ES-I3 (cell line): ENCODE results near the gene WIPF2.

ENCODE experiments used
- H3K36me3 ChIP-seq: 2 replicates; pipeline ENCODE4 v1.6.1; 2013; ENCODE audit warnings: mild to moderate bottlenecking, low read length, control low read depth, moderate library complexity; ENCODE audit not compliant: insufficient read depth
- H3K4me1 ChIP-seq: 2 replicates; pipeline ENCODE4 v1.6.1; 2013; ENCODE audit warnings: mild to moderate bottlenecking, control low read depth, low read length; ENCODE audit not compliant: insufficient read depth
- H3K9ac ChIP-seq: 2 replicates; pipeline ENCODE4 v1.6.1; 2013; ENCODE audit warnings: low read depth, mild to moderate bottlenecking, low read length, moderate library complexity
- H3K9me3 ChIP-seq: 2 replicates; pipeline ENCODE4 v1.6.1; 2013; ENCODE audit warnings: mild to moderate bottlenecking, low read length, moderate library complexity; ENCODE audit not compliant: control insufficient read depth, insufficient read depth

The WIPF2 gene, protein sequence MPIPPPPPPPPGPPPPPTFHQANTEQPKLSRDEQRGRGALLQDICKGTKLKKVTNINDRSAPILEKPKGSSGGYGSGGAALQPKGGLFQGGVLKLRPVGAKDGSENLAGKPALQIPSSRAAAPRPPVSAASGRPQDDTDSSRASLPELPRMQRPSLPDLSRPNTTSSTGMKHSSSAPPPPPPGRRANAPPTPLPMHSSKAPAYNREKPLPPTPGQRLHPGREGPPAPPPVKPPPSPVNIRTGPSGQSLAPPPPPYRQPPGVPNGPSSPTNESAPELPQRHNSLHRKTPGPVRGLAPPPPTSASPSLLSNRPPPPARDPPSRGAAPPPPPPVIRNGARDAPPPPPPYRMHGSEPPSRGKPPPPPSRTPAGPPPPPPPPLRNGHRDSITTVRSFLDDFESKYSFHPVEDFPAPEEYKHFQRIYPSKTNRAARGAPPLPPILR

DNA sequence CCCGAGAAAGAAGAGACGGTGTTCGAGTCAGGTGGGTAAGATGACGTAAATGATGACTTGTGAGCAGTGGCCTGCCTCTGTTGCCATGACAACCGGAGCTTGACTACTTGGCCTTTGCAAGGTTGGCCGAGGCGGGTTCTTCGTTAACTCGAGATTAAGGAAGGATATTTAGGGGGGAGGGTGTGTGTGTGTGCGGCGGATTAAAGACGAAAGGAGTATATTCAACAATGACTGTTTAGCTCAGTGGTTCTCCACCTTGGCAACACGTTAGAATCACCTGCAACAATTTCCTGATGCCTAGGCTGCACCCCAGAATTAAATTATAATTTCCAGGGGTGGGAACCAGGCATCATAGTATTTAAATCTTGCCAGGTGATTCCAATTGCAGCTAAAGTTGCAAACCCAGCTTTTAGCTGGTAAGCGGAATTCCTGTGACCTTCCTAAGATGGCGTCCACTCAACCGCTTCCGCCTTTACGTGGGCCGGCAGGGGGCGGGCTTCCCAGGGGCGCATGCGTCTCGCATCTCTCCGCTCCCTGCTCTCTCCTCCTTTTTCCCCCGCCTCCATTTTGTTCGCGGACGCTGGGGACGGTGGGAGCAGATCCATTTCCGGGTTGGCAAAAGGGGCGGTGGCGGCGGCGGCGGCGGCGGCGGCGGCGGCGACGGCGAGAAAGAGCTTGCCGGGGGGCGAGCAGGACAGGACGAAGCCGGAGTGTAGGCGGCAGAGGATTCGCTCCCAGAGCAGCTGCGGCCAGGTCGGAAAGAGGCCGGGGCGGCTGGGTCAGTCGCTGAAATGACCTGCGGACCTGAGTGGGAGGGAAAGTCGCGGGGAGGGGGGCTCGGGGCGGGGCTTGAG is at the start of gene WIPF2:
Gene WIPF2, plus strand, starts transcription at position 565 of the 854 bp plus-strand sequence. CDS start 37,156 bp downstream, outside the sequence.
- Histone ChIP-seq H3K9me3 (no peaks in the 10 kb centered on the region), H3K36me3 (no peaks in the 10 kb centered on the region), H3K9ac (peak within 1 kb of the TSS; percentile 81), H3K4me1 (no peaks in the 10 kb centered on the region)

GRCh38 chr17:40170325-40170724 is 48.8 kb upstream of the WIPF2 start:
- no peak overlapping the region for H3K9ac ChIP-seq
- no peaks in the 10 kb centered on the region; the same call in 1 of the 2 replicates for H3K9me3 ChIP-seq
- peaks cover 6% of the 10 kb centered on the region for H3K4me1 ChIP-seq
- H3K36me3 ChIP-seq = peaks cover 44% of the 10 kb centered on the region

GRCh38 chr17:40171750-40172149 is 47.4 kb upstream of the WIPF2 start:
- H3K9ac ChIP-seq = no peak overlapping the region
- peaks cover 7% of the 10 kb centered on the region for H3K4me1 ChIP-seq
- peaks cover 41% of the 10 kb centered on the region for H3K36me3 ChIP-seq
- H3K9me3 ChIP-seq = no peaks in the 10 kb centered on the region; the same call in 1 of the 2 replicates

GRCh38 chr17:40173091-40173777 is 45.9 kb upstream of the WIPF2 start:
- no peaks in the 10 kb centered on the region; the same call in 1 of the 2 replicates for H3K9me3 ChIP-seq
- peaks cover 33% of the 10 kb centered on the region for H3K36me3 ChIP-seq
- H3K9ac ChIP-seq = no peak overlapping the region
- peaks cover 5% of the 10 kb centered on the region; the same call in 1 of the 2 replicates for H3K4me1 ChIP-seq

GRCh38 chr17:40173778-40174135 is 45.3 kb upstream of the WIPF2 start:
- no peak overlapping the region for H3K9ac ChIP-seq
- H3K36me3 ChIP-seq = peaks cover 30% of the 10 kb centered on the region
- H3K9me3 ChIP-seq = no peaks in the 10 kb centered on the region; the same call in 1 of the 2 replicates
- H3K4me1 ChIP-seq = peaks cover 4% of the 10 kb centered on the region; the same call in 1 of the 2 replicates

GRCh38 chr17:40174514-40174913 is 44.6 kb upstream of the WIPF2 start:
- Histone ChIP-seq H3K9ac (no peak overlapping the region), H3K4me1 (peaks cover 5% of the 10 kb centered on the region; the same call in 1 of the 2 replicates), H3K36me3 (peaks cover 23% of the 10 kb centered on the region), H3K9me3 (no peaks in the 10 kb centered on the region; the same call in 1 of the 2 replicates)

DNA sequence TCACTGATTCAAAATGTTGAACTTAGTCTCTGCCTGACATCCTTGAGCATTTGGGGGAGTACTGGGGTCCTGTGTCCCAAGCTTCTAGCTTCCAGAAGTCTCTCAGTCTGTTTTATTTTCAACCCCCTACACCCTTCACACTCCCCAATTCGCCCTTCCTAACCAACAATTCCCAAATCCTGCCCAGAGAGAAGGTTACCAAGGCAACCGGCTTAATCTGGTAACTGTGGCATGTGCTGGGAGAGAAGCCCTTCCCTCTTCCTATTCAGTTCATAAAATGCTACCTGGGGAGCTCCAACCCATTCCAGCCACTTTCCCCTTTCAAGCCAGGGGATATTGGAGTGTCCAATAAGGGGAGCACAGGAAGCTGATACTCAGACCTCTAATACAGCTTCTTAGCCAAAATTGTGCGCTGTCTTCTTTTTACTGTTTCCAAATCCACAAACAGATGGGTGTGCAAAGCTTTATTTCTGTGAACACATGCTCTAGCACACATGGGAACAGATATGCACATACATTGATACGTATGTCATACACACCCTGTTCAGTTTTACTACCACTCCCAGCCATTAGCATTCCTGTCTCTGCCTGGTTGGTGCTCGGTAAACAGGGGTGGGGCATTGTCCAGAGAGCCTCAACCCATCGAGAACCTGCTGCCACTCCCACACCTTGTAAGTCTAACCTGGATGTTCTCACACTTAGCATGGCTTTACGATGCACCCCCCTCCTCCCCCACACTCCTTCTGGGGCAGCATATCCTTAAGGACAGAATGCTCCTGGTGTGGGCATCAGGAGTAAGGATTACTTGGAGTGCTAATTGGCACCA is 43.0 kb upstream of the WIPF2 start:
- Histone ChIP-seq H3K36me3 (peaks cover 11% of the 10 kb centered on the region), H3K9ac (no peak overlapping the region)

GRCh38 chr17:40176754-40177110 is 42.4 kb upstream of the WIPF2 start:
- peaks cover 17% of the 10 kb centered on the region for H3K4me1 ChIP-seq
- no peaks in the 10 kb centered on the region; the same call in 1 of the 2 replicates for H3K9me3 ChIP-seq
- no peak overlapping the region; the same call in 1 of the 2 replicates for H3K9ac ChIP-seq
- peaks cover 5% of the 10 kb centered on the region; the same call in 1 of the 2 replicates for H3K36me3 ChIP-seq

More for the DNA sequence above, 43.0 kb upstream of the WIPF2 start:
- Histone ChIP-seq H3K9me3 (no peaks in the 10 kb centered on the region; the same call in 1 of the 2 replicates), H3K4me1 (peaks cover 17% of the 10 kb centered on the region)

DNA sequence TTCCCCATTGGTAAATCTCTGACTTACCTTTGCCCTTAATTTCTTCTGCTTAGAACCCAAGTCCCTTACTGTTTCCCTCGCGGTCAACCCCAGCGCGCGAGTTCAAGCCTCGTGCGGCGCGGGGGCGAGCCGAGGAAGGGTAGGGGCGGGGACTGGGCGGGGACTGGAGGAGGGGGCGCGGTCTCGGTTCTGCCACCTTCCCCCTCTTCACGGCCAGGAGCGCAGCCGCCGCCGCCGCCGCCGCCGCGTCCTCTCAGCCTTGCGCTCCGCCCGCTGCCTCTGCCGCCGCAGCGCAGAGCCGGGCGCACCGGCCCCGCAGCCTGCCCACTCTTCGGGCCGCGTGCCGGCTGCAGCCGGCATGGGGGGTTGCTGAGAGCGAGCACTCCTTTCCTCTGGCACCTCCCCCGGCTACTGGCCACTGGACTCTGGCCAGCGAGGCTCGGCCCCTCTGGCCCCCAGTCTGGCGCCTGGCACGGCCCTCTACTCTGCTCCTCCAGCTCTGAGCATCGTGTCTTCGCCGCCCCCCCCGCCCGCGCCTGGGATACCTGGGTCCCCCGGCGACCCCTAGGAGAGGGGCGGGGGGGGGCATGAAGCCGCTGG is 41.7 kb upstream of the WIPF2 start, which contains the start of gene RAPGEFL1:
Gene RAPGEFL1, plus strand, starts transcription at position 196 of the 600 bp plus-strand sequence. Its CDS starts 392 bp downstream, at position 588.
- peak within 1 kb of the TSS; percentile 71 for H3K9ac ChIP-seq

GRCh38 chr17:40178021-40178601 is 41.0 kb upstream of the WIPF2 start:
- peak overlapping the region; percentile 40; the same call in 1 of the 2 replicates for H3K9ac ChIP-seq
- H3K36me3 ChIP-seq = no peaks in the 10 kb centered on the region
- H3K9me3 ChIP-seq = no peaks in the 10 kb centered on the region; the same call in 1 of the 2 replicates
- H3K4me1 ChIP-seq = peaks cover 17% of the 10 kb centered on the region

More for the DNA sequence above, 41.7 kb upstream of the WIPF2 start, which contains the start of gene RAPGEFL1:
- Histone ChIP-seq H3K9me3 (no peaks in the 10 kb centered on the region; the same call in 1 of the 2 replicates), H3K4me1 (peaks cover 17% of the 10 kb centered on the region), H3K36me3 (no peaks in the 10 kb centered on the region)

GRCh38 chr17:40178660-40179059 is 40.4 kb upstream of the WIPF2 start:
- Histone ChIP-seq H3K9ac (no peak overlapping the region; the same call in 1 of the 2 replicates), H3K4me1 (peaks cover 17% of the 10 kb centered on the region), H3K9me3 (no peaks in the 10 kb centered on the region), H3K36me3 (no peaks in the 10 kb centered on the region)

DNA sequence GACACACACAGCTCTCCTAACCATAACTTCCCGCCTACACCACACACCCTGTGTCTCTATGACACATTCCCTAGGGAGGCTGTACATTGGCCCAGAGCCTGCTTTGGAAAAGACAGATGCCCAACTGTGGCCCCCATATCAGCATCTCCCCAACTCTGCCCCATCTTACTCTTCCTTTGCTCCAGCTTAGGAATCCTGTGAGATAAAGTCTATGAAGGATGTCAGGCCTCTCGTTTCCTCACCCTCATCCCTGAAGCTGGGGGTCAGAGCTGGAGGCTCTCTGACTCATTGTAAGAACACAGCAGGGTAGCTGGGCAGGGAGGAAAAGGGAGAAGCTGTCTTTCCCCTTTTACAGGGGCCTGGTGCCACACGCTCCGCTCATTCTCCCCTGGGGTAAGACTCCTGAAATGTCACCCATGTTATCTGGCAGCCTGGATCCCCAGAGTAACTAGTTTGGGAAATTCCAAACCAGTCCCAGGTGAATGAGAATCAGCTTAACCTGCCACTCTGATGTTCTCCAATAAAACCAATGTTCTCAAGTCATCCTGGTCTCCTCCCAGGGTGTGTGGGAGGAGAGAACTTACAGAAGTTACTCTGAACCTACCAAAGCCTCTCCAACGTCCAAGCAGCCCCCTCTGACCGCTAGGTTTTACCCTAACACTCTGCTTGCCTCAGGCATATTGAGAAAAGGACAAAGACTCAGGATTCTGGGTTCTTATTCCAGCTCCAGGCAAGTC is 39.0 kb upstream of the WIPF2 start:
- Histone ChIP-seq H3K36me3 (no peaks in the 10 kb centered on the region), H3K4me1 (peaks cover 17% of the 10 kb centered on the region), H3K9me3 (no peaks in the 10 kb centered on the region), H3K9ac (no peak overlapping the region)
